Activated T-cell treated with anti-CD3 and anti-CD28 coated beads, Interleukin-2, amount 50 U/mL, for 72 hours (primary cell): ENCODE results near the gene DPCD. TPM values are rescaled to one million over a fixed set of nuclear protein-coding genes. Genes with fewer than 3 reads are reported as not detected.

Source experiments
- ATAC-seq, 2 donors: fragments of 150-1000 bp; cut with Tn5 transposase; replicated peaks in 1 of 2; 2 replicates each; pipeline ENCODE4 v1.10.0; 2021; ENCODE audit warnings: moderate library complexity in 2 of 2, mild to moderate bottlenecking in 1 of 2
- DNase-seq, 2 donors: peaks; one replicate each; pipeline ENCODE4 v3.0.0; 2021 to 2022; ENCODE audit warnings: mixed read lengths in 1 of 2
- H3K27ac Mint-ChIP-seq: one replicate; pipeline ENCODE4 v1.8.0; 2022; ENCODE audit warnings: mild to moderate bottlenecking, moderate library complexity, mixed read lengths
- H3K27me3 Mint-ChIP-seq: one replicate; pipeline ENCODE4 v1.8.0; 2022; ENCODE audit warnings: low read depth, mixed read lengths
- H3K36me3 Mint-ChIP-seq, 2 donors: one replicate each; pipeline ENCODE4 v1.8.0; 2022; ENCODE audit warnings: mixed read lengths in 2 of 2, mild to moderate bottlenecking in 1 of 2; ENCODE audit not compliant: insufficient read depth in 2 of 2
- H3K4me1 Mint-ChIP-seq: one replicate; pipeline ENCODE4 v1.8.0; 2022; ENCODE audit warnings: low read depth, mixed read lengths
- H3K4me3 Mint-ChIP-seq, 2 donors: one replicate each; pipeline ENCODE4 v1.8.0; 2022; ENCODE audit warnings: mild to moderate bottlenecking in 2 of 2, mixed read lengths in 2 of 2, moderate library complexity in 2 of 2
- H3K9me3 Mint-ChIP-seq, 2 donors: one replicate each; pipeline ENCODE4 v1.8.0; 2022; ENCODE audit warnings: mixed read lengths in 2 of 2
- total RNA-seq, 2 donors: library from RNA; stranded (reverse); gene quantifications; one replicate each; pipeline ENCODE4 v1.2.3, GENCODE V29; 2022

DPCD gene
- total RNA-seq, 2 donors from 2014 or later, result 4.5 to 4.7 TPM

DNA sequence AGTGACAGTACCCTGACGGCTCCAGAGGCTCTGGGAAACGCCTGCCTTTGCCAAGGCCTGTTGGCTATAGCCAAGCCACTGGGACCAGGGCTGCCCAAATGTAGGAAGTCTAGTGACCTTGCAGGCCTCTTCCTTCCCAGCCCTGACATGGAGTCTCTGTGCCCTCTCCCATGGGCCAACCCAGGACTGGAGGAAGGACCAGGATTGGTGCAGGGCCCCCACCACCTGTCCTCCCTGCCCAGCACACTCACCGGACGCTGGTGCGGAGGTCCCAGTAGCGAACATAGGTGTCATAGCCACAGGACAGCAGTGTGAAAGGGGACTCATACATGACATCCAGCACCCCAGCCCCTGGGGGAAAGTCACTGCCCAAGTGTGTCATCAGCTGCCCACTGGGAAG lies 24.0 kb downstream of the DPCD start:
- ATAC-seq (peak in 1 of 2 donors; percentile 8), DNase-seq (no peak)
- H3K4me1 Mint-ChIP-seq, result peaks cover 10% of the 10 kb centered on the region
- H3K27ac Mint-ChIP-seq, result no peak overlapping the region
- H3K27me3 Mint-ChIP-seq, result no peaks in the 10 kb centered on the region
- H3K9me3 Mint-ChIP-seq, result no peaks in the 10 kb centered on the region
- peaks cover 0 to 2% of the 10 kb centered on the region in 2 donors for H3K36me3 Mint-ChIP-seq
- no peak overlapping the region for H3K4me3 Mint-ChIP-seq

DNA sequence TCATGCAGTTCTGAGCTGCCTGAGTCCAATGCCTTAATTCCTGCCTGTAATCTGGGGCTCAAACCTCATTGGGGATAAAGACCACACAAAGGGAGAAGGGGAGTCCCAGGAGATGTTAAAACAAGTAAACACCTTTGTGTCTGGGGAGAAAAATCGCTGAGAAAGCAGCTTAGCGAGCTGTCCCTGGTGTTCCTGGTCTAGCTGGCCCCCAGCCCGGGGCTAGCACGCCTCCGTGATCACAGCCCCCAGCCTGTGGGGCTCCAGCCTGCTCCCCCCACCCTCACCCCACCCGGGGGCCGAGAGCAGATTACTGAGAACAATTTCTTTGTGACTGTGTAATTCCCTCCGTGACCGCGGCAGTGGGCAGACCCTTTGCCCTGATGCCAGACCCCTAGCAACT lies 24.8 kb downstream of the DPCD start:
- Mint-ChIP-seq H3K4me3 (no peak overlapping the region), H3K9me3 (no peaks in the 10 kb centered on the region), H3K4me1 (peaks cover 10% of the 10 kb centered on the region), H3K27ac (peak overlapping the region; percentile 28), H3K36me3 (peaks cover 0 to 2% of the 10 kb centered on the region in 2 donors), H3K27me3 (no peaks in the 10 kb centered on the region)
- DNase-seq (no peak), ATAC-seq (no peak)

DNA sequence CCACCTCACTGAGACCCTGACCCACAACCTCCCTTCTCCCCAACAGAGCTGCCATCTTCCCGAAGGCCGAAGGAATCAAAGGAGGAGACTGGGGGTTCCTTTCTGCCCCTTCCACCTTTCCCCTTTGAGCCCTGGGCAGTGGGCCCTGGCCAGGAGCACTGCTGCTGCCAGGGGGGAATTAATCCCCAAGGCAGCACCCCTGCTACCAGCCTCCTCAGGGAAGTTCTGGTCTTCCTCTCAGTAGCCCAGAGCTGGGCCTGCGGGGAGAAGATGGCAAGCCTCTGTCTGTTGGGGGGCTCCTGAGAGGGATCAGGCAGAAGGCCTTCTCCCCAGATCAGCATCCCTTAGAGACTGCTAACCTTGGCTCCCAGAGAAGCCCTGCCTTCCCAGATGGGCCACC lies 25.5 kb downstream of the DPCD start:
- no peaks in the 10 kb centered on the region for H3K27me3 Mint-ChIP-seq
- no peak for DNase-seq
- ATAC-seq, result no peak
- H3K27ac Mint-ChIP-seq, result no peak overlapping the region
- H3K9me3 Mint-ChIP-seq, result no peaks in the 10 kb centered on the region
- peaks cover 0 to 2% of the 10 kb centered on the region in 2 donors for H3K36me3 Mint-ChIP-seq
- H3K4me1 Mint-ChIP-seq, result peaks cover 10% of the 10 kb centered on the region
- no peak overlapping the region for H3K4me3 Mint-ChIP-seq

DNA sequence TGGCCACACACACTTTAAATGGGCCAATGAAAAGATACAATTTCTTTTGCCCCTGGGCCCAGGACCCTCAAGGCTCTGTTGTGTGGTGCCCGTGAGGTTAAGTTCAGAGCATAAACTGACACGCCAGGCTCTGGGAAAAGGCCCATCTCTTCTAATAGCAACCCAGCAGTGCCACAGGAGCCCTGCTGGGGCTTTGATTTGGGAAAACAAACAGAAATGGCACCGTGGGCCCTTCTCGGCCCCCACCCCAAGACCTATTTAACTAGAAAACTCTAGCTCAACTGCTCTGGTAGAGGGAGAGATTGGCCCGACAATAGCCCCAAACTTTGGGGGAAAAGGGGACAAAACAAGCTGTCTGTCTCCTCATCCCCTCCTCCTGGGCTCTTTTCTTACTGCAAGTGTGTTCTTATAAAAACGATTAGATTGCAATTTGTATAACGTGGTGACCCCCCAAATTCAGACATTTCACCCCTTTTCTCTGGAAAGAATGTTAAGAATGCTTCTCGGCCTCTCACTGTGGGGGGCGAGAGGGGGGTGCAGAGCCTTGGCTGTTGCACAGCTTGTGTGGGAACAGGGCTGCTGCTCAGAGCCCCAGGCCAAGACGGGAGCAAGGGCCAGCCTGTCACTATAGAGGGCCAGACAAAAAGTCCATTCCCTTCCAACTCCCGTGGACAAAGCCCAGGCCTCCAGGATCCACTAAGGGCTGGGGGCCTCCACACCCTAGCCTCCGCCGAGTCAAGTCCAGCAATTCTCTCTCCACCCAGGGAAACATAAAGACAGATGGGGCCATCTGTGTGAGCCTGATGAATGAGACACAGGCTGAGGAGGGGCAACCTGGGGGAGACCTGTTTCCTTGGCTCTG lies 26.8 kb downstream of the DPCD start:
- peaks cover 10% of the 10 kb centered on the region for H3K4me1 Mint-ChIP-seq
- no peak overlapping the region for H3K27ac Mint-ChIP-seq
- DNase-seq (no peak), ATAC-seq (no peak)
- H3K9me3 Mint-ChIP-seq, result no peaks in the 10 kb centered on the region
- H3K27me3 Mint-ChIP-seq, result no peaks in the 10 kb centered on the region
- H3K4me3 Mint-ChIP-seq, result no peak overlapping the region
- H3K36me3 Mint-ChIP-seq, result peaks cover 0 to 2% of the 10 kb centered on the region in 2 donors

DNA sequence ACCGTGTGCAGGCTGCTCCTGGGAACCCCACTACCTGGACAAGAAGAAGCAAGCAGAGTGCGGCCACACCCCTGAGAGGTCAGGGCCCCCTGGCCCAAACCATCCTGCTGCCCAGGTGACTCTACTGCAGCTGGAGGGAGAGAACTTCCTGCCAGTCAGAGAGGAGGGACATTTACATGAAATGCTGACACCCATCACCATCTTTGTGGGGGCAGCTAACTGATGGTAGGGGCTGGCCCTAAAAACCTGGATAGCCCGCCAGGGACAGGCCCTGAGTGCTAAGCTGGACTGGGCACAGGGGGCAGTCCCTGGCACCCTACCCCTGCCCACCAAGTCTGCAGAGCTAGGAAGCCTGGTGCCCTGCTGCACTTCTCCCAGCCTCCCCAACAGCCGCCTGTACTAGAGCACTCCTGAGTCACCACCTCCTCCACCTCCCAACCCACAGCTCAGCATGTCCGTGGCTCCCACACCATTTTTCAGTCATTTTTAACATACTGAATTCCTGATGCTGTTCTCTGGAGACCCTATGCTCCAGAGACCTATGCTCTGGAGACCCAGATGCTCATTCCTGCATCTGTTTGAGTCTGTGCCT lies 27.5 kb downstream of the DPCD start:
- H3K4me1 Mint-ChIP-seq, result peaks cover 10% of the 10 kb centered on the region
- H3K9me3 Mint-ChIP-seq, result no peaks in the 10 kb centered on the region
- H3K36me3 Mint-ChIP-seq, result no peaks in the 10 kb centered on the region
- H3K4me3 Mint-ChIP-seq, result no peak overlapping the region
- H3K27ac Mint-ChIP-seq, result no peak overlapping the region
- ATAC-seq (no peak), DNase-seq (no peak)
- no peaks in the 10 kb centered on the region for H3K27me3 Mint-ChIP-seq

DNA sequence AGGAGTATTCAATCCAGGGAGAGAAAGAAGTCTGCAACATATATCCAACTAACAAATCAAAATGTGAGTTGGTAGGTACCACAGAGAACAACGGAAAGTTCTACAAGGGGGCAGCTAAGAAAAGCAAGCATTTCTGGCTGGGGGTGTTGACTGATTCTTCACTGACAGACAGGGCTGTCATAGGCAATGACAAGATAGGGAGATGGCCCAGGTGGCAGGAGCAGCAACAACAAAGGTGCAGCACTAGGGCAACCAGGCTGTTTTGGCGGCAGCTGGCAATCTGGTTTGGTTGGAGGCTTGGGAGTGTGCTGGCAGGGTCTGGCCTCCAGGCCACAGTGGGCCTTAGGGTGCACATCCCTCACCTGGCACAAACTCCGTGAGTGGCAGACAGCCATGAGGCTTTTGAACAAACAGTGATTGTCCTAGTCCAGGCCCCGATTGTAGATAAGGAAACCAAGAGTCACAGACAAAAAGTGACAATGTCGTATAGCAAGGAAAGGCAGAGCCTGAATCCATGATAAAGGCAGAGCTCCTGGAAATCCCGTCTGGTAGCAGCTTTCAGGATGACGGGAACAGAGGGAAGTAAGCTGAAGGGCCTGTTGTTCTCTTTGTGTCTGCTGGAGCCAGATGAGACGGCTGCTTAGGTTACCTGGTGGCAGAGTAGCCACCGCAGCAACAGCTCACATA lies 28.4 kb downstream of the DPCD start:
- Mint-ChIP-seq H3K27me3 (no peaks in the 10 kb centered on the region), H3K4me1 (peaks cover 6% of the 10 kb centered on the region), H3K36me3 (no peaks in the 10 kb centered on the region), H3K27ac (no peak overlapping the region), H3K4me3 (no peak overlapping the region), H3K9me3 (no peaks in the 10 kb centered on the region)
- ATAC-seq (no peak), DNase-seq (no peak)

DNA sequence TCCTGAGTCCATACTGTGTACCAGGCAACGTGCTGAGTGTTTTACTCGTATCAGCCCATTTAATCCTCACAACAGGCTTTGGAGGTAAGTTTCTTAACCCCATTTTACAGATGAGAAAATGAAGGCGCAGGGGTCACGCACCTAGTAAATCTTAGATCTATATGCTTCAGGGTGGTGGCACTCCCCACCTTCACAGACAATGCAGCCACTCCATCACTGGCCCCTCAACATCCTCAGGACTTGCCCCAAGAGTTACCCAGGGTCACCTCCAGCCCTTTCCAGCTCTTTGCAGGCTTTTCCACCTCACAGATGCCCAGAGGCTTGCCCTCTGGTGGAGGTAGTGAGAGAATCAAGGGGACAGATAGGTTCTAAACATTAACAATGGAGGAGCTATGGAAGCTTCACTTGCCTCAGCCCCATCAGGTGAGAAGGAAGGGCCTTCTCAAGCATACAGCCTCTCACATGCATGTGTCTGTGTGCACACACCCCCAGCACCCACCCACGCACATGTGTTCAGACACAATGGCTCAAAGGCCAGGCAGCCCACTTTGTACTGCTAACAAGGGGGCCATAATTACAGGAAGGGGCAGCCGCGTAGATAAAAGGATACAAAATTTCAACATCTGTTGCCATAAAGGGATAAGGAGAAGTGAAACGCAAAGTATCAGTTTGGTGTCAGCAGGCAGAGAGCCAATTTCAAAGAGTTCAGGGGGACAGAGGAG lies 29.1 kb downstream of the DPCD start:
- DNase-seq (no peak), ATAC-seq (no peak)
- Mint-ChIP-seq H3K4me3 (no peak overlapping the region), H3K27ac (no peak overlapping the region), H3K4me1 (no peaks in the 10 kb centered on the region), H3K9me3 (no peaks in the 10 kb centered on the region), H3K36me3 (peaks cover 0 to 3% of the 10 kb centered on the region in 2 donors), H3K27me3 (no peaks in the 10 kb centered on the region)

DNA sequence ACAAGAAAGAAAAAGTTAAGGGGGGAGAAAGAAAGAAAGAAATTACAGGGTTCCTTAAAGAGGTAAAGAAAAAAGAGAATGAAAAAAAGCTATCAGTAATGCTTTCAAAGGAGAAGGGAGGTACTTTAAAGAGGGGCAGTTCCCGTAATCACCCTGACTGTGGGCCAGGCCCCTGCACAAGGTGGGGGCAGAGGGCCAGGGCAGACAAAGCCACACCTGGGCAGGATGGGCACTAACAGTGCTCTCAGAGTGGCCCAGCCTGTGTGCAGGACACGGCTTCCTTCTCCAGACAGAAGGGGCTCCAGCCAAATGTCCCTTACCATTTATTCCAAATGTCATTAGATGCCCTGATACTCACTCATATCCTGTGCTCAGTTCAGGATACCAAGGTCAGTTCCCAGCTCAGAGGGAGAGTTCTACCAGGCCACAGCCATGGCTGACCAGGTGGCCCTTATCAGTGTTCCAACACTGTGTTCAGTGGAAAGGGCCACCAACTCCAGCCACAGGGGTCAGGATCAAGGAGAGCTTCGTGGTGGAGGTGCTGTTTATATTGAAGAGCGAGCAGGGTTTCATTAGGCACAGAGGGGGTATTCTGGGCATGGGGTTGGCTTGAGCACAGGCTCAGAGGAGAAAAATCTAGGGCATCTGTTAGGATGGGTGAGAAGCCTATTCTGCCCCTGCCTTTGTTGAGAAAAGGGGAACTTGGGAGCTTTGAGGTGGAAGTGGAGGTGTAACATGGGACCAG lies 29.9 kb downstream of the DPCD start:
- Mint-ChIP-seq H3K4me3 (no peak overlapping the region), H3K4me1 (no peaks in the 10 kb centered on the region), H3K36me3 (peaks cover 0 to 3% of the 10 kb centered on the region in 2 donors), H3K9me3 (no peaks in the 10 kb centered on the region), H3K27ac (no peak overlapping the region), H3K27me3 (no peaks in the 10 kb centered on the region)
- no peak for ATAC-seq
- DNase-seq, result no peak

DNA sequence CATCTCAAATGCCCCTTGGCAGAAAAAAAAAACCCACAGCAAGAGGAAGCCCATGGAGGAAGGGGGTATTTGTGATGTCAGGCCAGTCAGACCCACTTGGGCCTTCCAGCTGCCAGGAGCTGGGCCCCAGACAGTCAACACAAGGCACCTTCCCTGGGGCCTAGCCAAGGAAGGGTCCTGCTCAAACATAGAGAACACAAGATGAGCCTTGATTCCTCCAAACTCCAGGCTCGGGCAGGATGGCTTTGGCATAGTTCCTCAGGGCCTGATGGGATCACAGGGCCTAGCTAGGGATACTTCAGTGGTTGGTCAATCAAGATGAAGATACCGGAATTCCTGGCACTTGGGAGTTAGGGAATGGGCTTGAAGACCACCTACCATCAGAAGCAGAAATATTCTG lies 30.8 kb downstream of the DPCD start:
- Mint-ChIP-seq H3K36me3 (peaks cover 0 to 3% of the 10 kb centered on the region in 2 donors), H3K4me1 (no peaks in the 10 kb centered on the region), H3K4me3 (no peak overlapping the region), H3K27ac (no peak overlapping the region), H3K9me3 (no peaks in the 10 kb centered on the region), H3K27me3 (no peaks in the 10 kb centered on the region)
- ATAC-seq (no peak), DNase-seq (no peak)

DNA sequence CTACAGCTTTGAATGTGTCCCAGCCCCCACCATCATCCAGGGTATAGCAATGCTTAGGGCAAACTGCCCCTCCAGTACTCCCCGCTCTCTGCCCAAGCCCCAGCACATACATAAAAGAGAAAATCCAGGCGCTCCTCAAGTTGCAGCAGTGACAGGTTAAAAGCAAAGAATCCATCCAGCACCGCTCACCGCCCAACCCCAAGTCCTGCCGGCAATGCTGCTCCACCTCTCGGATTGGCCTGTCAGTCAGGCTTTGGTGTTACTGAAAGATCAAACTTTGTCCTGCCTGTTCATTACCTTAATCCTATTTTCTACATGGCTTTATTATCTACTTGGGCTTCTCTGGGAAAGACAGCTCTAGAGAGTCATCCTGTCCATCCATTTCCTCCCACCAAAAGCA lies 31.9 kb downstream of the DPCD start:
- Mint-ChIP-seq H3K4me1 (no peaks in the 10 kb centered on the region), H3K4me3 (no peak overlapping the region), H3K27me3 (no peaks in the 10 kb centered on the region), H3K9me3 (no peaks in the 10 kb centered on the region), H3K36me3 (peaks cover 0 to 3% of the 10 kb centered on the region in 2 donors), H3K27ac (no peak overlapping the region)
- DNase-seq (no peak), ATAC-seq (no peak)

DNA sequence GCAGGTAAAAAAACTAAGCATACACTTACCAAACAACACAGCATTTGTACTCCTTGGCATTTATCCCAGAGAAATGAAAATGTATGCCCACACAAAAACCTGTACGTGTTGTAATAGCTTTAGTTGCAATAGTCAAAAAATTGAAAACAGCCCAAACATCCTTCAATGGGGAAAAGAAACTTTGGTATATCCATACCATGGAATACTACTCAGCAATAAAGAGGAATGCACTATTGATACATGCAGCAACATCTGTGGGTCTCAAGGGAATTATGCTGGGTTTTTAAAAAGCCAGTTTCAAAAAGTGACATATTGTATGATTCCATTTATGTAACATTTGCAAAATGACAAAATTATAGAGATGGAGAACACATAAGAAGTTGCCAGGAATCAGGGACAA lies 35.4 kb downstream of the DPCD start:
- no peaks in the 10 kb centered on the region for H3K9me3 Mint-ChIP-seq
- DNase-seq (no peak), ATAC-seq (no peak)
- H3K27me3 Mint-ChIP-seq, result no peaks in the 10 kb centered on the region
- peaks cover 0 to 3% of the 10 kb centered on the region in 2 donors for H3K36me3 Mint-ChIP-seq
- H3K27ac Mint-ChIP-seq, result no peak overlapping the region
- no peak overlapping the region for H3K4me3 Mint-ChIP-seq
- no peaks in the 10 kb centered on the region for H3K4me1 Mint-ChIP-seq

DNA sequence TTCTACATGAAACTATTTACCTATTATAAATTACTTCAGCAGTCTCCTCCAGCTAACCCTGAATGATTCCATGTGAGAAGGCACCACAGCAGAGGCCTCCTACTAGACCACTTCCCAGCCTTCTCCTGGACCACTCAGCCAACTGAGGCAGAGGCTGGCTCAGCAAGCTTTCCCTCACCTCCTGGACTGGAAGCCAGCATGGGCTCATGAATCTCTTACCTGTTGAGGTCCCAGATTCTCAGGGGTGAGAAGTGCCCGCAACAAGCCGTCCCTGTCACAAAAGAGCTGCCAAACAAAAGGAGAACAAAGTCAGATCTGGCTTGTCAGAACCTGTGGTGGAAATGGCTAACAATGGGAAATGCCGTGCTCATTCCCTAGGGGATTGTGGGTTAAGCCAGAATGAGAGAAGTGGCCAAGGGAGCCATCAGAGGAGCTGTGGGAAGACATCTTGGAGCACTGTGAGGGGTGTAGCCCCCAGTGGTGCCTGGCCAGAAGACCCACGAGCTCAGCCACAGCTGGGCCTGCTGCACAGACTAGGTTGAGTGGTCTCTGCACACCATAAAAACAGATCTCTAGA lies 36.5 kb downstream of the DPCD start:
- no peak overlapping the region for H3K4me3 Mint-ChIP-seq

More for the DNA sequence above, 36.5 kb downstream of the DPCD start:
- H3K36me3 Mint-ChIP-seq, result peaks cover 0 to 3% of the 10 kb centered on the region in 2 donors
- ATAC-seq, result no peak
- no peaks in the 10 kb centered on the region for H3K27me3 Mint-ChIP-seq
- H3K27ac Mint-ChIP-seq, result peak overlapping the region; percentile 35
- no peaks in the 10 kb centered on the region for H3K4me1 Mint-ChIP-seq
- no peak for DNase-seq
- no peaks in the 10 kb centered on the region for H3K9me3 Mint-ChIP-seq
